ENCODE measurements around the gene EPAS1.

DNA sequence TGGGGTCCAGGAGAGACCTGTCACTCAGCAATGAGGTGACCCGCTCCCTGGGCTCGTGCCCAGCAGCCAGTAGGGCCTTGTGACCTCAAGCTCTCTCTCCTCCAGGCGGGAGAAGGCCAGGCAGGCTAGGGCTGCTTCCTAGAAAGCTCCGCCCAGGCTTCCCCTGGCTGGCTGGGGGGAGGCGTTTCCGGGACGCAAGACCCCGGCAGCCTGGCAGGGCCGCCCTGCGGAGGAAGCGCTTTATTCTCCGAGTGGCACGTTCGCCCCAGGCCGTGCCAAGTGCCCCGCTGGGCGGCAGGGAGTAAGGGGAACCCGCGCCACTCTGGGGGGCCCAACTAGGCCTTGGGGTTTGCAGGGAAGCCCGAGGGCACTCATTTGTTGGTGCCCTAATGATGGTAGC lies 21.2 kb upstream of the EPAS1 start:
- TF ChIP-seq, protein P1, sequence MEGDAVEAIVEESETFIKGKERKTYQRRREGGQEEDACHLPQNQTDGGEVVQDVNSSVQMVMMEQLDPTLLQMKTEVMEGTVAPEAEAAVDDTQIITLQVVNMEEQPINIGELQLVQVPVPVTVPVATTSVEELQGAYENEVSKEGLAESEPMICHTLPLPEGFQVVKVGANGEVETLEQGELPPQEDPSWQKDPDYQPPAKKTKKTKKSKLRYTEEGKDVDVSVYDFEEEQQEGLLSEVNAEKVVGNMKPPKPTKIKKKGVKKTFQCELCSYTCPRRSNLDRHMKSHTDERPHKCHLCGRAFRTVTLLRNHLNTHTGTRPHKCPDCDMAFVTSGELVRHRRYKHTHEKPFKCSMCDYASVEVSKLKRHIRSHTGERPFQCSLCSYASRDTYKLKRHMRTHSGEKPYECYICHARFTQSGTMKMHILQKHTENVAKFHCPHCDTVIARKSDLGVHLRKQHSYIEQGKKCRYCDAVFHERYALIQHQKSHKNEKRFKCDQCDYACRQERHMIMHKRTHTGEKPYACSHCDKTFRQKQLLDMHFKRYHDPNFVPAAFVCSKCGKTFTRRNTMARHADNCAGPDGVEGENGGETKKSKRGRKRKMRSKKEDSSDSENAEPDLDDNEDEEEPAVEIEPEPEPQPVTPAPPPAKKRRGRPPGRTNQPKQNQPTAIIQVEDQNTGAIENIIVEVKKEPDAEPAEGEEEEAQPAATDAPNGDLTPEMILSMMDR (IDR thresholded peaks at IDR 0.05): no peak
- TF ChIP-seq POLR2A (IDR thresholded peaks at IDR 0.05): no peak

All from heart left ventricle (tissue), 13 donors.